H54 (cell line): ENCODE results near the gene HNRNPA2B1.
"Not testable (repeated sequence)": the region's sequence is repeated elsewhere in the genome, so short reads cannot be mapped to it uniquely, and the experiment has no call there.

Source experiments
- DNase-seq: peaks from one replicate; pipeline ENCODE4 v3.0.0; 2011; ENCODE audit warnings: low spot score, mixed read lengths; ENCODE audit not compliant: insufficient read length
- FAIRE-seq: peaks from 3 replicates; lab custom pipeline; 2011; peaks lifted over from hg19 to GRCh38; lab: Jason Lieb, UNC
- POLR2A ChIP-seq: IDR thresholded peaks from 2 replicates; pipeline ENCODE4 v1.6.1; 2011; ENCODE audit warnings: low read depth, mild to moderate bottlenecking, low read length

The HNRNPA2B1 gene

DNA sequence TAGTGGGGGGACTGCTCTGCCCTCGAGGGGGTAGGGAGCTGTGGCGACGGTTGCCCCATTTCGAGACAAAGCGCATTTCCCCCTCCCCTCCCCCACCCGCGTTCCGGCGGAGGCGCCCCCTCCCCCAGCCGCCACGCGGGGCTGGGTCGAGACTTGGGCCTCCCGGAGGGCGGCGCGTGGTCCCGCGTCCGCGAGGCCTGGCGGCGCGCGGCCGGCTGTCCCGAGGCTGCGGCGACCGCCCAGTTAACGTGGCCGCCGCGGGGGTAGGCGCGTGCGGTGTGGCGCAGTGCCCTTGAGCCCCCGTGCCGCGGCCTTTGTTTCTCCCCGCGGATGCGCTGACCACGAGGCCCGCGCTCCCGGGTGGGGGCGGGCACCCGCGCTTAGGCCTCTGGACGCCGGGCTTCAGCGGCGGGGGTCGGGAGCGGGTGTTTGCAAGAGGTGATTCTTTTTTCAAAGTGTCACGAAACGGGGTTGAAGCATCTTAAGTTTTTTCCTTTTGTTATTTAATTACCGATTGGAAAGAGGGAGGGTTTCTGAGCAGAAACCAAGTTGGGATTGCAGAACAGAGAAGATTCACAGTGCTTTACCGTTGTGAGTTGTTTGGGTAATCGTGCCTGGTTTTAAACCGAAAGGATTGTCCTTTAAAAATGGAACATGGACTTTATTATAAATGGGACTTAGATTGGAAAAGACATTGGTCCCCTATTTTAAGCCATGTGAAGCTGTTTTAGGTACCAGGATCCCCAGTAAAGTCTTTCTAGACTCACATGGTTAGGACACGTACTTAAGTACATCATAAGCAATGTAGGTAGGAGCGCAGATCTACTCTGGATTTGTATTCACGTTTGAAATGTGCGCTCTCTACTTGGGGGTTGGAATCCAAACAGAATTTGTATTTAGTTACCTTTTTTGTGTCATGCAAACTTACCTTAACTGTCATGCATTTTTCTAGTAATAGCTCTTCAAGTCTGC lies 1.8 kb upstream of the HNRNPA2B1 start:
- no peak for DNase-seq
- peak; percentile 87 for FAIRE-seq
- TF ChIP-seq POLR2A, result 0 out of 2 replicates have a peak, but pooled peaks have one; percentile 39

DNA sequence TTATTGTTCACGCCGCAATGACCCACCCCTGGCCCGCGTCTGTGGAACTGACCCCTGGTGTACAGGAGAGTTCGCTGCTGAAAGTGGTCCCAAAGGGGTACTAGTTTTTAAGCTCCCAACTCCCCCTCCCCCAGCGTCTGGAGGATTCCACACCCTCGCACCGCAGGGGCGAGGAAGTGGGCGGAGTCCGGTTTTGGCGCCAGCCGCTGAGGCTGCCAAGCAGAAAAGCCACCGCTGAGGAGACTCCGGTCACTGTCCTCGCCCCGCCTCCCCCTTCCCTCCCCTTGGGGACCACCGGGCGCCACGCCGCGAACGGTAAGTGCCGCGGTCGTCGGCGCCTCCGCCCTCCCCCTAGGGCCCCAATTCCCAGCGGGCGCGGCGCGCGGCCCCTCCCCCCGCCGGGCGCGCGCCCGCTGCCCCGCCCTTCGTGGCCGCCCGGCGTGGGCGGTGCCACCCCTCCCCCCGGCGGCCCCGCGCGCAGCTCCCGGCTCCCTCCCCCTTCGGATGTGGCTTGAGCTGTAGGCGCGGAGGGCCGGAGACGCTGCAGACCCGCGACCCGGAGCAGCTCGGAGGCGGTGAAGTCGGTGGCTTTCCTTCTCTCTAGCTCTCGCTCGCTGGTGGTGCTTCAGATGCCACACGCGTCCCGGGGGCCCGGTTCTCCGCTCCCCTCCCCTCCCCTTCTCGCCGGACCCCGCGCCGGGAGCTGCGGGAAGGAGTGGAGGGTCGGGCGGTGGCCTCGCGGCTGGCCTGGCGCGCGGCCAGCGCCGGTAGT lies 887 bp upstream of the HNRNPA2B1 start, which contains the start of gene CBX3:
TSS of gene CBX3 (plus strand) at position 499 of the 772 bp plus-strand sequence. CDS start 1,254 bp downstream, outside the sequence.
- FAIRE-seq, result peak; percentile 77
- peak; percentile 91 for DNase-seq

DNA sequence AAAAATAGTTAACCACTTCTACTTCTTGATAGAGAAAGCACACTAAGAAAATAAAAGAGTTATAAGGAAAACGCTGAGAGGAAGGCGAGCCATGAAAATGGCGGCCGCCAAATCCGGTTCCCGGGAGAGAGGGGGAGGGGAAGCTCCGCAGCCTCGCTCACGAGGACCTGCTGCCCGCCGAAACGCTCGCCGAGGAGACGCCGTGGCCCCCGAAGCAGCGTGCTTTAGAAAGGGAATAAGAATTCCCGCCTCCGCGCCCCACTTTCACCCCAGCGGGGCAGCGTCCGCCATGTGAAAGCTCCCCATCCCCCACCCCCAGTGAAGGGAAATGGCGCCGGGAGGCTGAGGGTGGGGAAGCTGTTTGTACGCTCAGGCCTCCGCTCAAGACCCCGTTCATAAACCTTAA lies 505 bp downstream of the HNRNPA2B1 start:
- FAIRE-seq (no peak), DNase-seq (no peak)
- no peak for TF ChIP-seq POLR2A

More for the DNA sequence above, 887 bp upstream of the HNRNPA2B1 start, which contains the start of gene CBX3:
- TF ChIP-seq POLR2A, result peak; percentile 94

DNA sequence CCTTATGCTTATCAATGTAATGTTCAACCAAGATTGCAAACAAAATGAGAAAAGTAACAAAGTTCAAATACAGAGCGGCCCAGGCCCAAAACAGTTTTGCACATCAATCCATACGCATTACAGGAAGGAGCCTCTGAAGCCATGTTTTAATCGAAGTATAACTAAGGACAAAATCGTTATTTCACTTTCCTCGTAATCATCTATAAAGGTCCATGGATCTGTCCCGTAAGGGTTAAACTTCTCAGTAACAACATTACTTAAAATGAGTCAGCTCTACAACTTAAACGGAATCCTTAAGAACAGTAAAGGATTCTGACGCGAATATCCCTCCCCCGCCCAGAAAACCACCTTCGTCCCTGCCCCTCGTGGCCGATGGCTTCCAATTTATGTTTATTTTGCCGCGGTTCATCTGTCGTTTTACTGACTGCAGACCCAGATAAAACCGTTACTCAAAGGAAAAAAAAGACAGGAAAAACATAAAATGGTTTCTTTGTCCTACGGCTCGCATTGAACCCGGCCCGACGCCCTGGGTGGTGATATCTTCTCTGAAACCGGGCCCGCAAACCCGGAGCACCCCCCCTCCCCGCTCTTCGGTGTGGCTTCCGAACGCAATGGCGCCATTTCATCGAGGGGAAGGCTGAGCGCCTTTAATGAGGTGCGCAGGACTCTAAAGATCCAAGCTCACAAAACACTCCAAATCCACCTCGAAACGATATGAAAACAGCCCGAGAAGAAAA lies 1.1 kb downstream of the HNRNPA2B1 start:
- peak; percentile 30 for FAIRE-seq
- no peak for TF ChIP-seq POLR2A
- DNase-seq, result no peak

DNA sequence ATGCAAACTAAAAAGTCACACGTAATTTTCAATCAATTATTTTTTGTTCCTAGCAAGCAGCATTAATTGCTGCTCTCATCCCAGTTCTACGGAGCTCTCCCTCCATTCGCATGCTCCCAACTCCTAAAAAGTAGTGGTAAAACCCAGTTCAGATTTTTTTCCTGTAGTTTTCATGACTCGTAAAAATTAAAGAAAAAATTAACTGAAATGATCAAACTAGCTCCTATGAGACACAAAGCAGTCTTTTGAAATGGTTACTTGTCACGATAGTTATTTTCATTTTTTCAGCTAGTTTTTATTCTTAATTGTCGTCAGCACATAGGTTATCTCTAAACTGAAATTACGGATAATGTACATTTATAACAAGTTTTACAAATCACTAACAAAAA lies 1.8 kb downstream of the HNRNPA2B1 start:
- FAIRE-seq (no peak), DNase-seq (no peak)
- TF ChIP-seq POLR2A, result no peak

DNA sequence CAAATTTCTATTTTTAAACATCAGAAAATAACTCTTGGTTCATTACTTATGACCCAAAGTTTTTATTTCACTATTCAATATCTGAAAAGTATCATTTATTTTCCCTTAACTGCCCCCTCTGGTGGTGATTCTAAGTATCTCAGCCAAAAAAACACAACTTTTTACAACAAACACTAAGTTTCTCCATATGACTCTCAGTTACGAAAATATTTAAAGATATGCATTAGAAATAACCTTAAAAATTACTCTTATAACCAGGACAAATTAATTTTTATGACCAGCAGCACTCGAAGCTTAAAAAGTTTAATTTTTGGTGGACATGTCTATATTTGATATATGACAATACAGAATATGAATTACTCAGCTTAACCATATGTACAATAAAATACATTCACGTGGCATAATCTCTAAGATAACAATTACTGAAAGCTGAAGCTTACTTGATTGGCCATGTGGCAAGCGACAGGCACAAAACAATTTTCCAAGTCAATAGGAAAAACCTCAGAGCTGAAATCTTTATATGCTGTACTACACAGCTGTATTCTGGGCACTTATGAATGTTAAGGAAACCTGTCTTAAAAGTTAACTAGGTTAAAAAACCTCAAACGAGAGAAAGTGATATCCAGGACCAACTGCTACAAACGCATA lies 2.3 kb downstream of the HNRNPA2B1 start:
- FAIRE-seq (no peak), DNase-seq (no peak)
- no peak for TF ChIP-seq POLR2A

DNA sequence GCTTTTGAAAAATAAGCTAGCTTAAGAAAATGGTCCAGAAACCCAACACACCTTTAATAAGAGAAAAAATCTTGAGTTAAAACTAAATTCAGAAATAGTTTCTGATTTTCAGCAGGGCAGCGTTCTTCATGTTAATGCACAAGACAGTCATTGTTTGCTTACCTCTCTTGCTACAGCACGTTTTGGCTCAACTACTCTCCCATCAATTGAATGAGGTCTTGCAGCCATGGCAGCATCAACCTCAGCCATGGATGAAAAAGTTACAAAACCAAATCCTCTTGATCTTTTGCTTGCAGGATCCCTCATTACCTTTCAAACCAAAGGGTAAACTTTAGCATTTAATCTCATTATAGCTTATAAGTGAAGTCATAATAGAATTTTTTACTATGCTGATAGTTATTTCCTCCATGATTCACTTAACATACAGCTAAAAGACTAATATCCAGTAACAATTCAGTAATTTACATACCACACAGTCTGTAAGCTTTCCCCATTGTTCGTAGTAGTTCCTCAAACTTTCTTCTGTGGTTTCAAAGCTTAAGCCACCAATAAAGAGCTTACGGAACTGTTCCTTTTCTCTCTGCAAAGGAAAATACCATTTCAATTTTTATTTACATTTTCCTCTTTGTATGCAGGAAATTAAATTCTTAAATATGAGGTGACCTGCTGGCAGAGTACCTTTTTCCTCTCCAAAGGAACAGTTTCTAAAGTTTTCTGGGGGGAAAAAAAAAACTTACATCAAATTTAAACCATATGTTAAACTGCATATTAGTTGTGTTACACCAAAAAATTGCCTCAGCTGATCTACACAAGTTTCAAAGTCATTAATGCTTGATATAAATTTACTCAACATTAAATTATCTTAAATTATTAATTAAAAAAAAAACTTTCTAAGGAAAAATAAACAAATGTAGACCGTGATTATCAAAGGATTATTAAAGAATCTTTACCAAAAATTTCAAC lies 3.1 kb downstream of the HNRNPA2B1 start:
- no peak for DNase-seq
- no peak for TF ChIP-seq POLR2A
- FAIRE-seq, result no peak

DNA sequence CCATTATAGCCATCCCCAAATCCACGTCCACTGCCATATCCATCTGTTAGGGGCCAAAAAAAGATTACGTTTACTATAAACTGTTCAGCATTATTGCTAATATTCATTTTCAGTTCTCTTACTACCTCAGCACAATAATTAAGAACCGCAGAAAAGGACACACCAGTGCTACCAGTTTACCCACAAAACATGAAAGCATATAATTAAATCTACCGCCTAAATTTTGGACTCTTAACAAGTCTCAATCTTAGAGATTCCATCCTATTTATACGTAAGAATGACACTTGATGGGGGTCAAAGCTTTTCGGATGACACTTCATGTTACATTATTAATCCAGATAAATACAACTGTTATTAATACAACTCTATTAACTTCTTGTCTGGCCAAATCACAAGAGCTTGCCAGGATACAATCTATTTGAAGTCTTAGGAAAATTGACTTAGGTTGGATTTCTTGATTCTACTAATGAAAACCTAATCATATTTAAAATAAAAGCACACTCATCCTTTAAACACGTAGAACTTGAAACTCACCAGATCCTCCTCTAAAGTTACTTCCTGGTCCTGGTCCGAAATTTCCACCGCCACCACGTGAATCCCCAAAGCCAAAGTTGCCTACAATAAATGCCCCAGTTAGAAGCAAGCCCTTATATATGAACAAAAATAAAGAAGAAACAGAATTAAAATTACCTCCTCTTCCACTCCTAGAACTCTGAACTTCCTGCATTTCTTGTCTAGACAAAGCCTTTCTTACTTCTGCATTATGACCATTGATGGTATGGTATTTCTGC lies 4.5 kb downstream of the HNRNPA2B1 start:
- DNase-seq (no peak), FAIRE-seq (no peak)
- TF ChIP-seq POLR2A, result no peak

DNA sequence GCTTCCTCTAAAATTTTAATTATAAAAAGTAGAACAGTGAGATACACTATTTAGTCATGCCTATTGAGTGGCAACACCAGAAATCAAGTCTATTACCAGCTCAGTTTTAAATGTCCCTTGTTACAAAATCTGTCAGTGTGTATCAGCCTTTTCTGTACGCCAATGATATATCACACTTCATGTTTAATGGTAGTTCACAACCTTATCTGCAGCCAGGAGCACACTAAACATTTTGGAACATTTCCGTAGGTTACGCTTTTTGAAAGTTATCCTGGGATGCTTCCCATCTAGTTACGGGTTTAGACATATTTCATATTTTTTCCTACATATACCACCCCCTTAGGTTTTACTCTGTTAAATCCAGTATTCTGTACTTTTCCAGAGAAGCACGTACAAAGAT lies 5.4 kb downstream of the HNRNPA2B1 start:
- no peak for TF ChIP-seq POLR2A
- peak; percentile 41 for FAIRE-seq
- DNase-seq, result no peak

DNA sequence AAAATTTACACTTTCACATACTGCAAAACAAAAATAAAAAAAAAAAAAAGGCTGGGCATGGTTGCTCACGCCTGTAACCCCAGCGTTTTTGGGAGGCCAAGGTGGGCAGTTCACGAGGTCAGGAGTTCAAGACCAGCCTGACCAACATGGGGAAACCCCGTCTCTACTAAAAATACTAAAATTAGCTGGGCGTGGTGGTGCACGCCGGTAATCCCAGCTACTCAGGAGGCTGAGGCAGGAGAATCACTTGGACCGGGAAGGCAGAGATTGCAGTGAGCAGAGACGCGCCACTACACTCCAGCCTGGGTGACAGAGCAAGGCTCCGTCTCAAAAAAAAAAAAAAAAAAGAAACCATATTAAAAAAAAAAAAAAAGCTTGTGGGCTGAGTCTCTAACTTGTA lies 5.8 kb downstream of the HNRNPA2B1 start:
- FAIRE-seq, DNase-seq: not testable (repeated sequence)
